ENCODE results near the gene RTN1.

RTN1 gene

DNA sequence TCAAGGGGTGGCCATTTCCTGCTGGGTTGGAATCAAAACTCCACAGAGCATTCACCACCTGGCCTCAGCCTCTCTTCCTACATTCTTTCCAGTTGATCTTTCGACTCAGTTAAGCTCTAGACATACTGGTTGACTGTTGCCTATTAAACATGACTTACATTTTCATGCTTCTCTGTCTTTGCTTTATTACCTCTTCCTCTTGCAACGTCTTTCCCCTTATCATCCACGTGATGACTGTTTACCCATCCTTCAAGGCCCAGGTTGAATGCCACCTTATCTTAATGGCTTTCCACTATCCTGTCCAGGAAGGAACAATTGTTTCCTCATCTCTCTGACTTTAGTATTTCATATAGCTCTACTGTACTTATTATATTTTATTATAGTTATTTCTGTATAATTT lies 269.5 kb downstream of the RTN1 start:
- DNase-seq, result no peak

GRCh38 chr14:59600211-59600945 lies 270.2 kb downstream of the RTN1 start:
- no peak for DNase-seq

DNA sequence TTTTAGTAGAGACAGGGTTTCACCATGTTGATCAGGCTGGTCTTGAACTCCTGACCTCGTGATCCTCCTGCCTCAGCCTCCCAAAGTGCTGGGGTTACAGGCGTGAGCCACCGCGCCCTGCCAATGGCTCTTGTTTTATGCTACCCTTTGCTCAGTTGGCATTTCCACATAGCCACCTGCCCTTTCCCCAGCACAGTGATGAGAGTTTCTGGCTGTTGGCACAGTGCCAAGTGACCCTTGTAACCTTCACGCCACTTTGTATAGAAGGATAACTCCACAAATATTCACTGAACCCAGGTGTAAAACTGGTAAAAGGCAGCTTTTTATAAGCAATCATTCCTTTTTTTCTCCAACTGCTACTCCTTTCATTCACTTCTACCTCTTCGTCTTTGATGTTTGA lies 275.5 kb downstream of the RTN1 start:
- DNase-seq, result no peak

GRCh38 chr14:59591641-59592370 lies 278.8 kb downstream of the RTN1 start:
- DNase-seq, result no peak

GRCh38 chr14:59588101-59588500 lies 282.5 kb downstream of the RTN1 start:
- no peak for DNase-seq

DNA sequence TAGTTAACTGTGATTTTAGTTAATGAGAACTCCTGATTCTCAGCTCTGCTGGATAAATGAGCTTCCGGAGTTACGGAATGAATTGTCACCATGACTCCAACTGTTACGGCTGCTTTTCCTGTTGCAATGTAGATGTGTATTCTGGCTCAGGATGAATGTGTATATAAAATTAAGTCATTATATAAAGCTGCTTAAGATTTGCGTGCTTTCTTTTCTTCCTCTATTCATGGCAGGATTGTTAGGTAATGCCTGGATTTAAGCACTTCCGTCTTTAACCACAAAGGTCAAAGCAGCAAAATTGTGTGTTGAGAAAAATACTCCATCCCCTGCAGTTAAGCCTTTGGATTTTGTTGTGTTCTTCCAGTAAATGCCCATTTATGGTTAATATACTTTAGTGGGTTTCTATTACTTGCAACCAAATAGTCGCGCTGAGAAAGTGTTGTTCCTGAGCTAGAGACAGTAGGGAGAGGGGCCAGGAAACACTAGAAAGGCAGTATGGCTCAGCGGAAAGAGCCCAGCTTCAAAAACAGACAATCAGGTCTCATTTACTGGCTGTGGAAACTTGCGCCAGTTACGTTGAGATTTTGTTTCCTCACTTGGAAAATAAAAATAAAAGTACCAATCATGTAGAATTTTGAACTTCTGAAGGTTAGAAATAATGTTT lies 284.6 kb downstream of the RTN1 start:
- no peak for DNase-seq

GRCh38 chr14:59583755-59584154 lies 286.8 kb downstream of the RTN1 start:
- DNase-seq, result no peak

DNA sequence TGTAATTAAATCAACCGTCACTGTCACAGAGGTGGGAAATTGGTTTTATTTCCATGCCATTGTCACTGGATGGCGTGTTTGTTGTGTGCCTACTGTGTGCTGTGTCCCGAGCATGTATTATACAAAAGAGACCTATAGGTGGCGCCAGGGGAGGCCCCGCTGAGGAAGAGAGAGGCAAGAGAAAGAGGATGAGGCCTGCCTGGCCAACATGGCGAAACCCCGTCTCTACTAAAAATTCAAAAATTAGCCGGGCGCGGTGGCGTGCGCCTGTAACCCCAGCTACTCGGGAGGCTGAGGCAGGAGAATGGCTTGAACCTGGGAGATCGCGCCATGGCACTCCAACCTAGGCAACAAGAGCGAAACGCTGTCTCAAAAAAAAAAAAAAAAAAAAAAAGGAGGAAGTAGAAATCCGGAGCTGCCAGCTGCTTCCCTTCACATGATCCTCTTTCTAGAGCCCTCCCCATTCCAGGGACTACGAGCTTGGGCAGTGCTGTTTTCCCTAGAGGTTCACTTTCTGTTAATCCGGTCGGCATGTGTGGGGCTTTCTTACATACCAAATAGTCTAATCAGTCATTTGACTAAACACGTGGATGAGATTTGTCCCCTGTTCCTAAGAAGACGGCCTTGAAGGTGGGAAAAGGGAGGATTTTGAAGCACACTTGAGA lies 287.6 kb downstream of the RTN1 start:
- DNase-seq, result no peak

- no peak for DNase-seq
These were observed 288.4 kb downstream of the RTN1 start for GRCh38 chr14:59582161-59582560.

DNA sequence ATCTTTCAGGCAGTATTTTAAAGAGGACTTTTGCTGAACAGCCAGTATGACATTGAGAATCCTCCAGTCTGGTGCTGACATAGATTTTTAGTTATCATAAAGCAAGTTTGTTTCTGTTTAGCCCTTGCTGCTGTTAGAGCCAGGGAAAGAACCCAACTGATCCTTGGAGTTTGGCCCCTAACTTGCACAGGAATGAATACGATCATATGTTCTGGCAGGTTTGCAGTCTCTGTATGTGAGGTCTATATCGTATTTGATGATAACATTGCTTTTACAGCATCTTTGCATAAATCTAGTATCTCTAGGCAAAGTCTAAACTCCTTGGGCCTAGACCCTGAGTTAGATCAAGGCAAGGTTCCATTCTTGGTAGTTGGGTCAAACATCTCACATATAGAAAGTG lies 289.7 kb downstream of the RTN1 start:
- no peak for DNase-seq

- DNase-seq, result peak; percentile 64
These were observed 294.0 kb downstream of the RTN1 start, which contains the start of gene CCDC175 for GRCh38 chr14:59576332-59577294. Gene CCDC175, minus strand, starts transcription at chr14:59576812. Its CDS starts 37 bp downstream, at chr14:59576775.

GRCh38 chr14:59570122-59570521 lies 300.5 kb downstream of the RTN1 start:
- no peak for DNase-seq

- no peak for DNase-seq
These were observed 303.9 kb downstream of the RTN1 start for GRCh38 chr14:59566725-59567124.

GRCh38 chr14:59566296-59566695 lies 304.3 kb downstream of the RTN1 start:
- DNase-seq, result no peak

DNA sequence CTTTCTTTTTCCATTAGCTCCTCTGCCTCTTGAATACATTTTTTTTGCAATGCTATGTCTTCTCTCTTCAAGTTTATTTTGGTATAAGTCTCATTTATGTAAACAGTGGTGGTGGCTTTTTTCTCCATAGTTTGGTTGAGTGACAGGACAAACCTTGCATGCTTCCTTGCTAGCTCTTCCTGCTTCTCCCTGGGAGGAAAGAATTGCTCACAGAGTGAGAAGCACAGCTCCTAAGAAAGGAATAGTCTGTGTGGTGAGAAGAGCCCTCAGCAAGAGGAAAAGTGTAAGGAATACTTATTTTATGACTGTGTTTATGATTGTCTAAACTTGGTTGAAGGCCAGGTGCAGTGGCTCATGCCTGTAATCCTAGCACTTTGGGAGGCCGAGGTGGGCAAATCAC lies 305.5 kb downstream of the RTN1 start:
- DNase-seq, result no peak

DNA sequence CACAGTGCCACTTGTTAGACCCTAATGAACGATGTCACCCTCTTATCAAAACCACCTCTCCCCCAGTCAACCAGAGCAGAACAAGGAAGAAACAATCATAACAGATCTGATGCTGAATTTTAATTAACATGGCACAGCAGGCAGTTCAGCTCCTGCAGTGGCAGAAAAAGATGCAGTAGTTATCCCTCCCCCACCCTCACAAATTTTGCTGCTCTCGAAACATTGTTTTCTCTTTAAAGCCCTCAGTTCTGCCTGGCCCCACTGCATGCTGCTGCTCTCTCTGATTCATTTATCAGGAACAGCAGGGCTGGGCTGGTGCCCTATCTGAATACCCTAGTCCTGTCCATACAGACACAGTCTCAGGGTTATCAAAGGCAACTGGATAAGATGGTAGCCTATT lies 306.2 kb downstream of the RTN1 start:
- no peak for DNase-seq

GRCh38 chr14:59547310-59547709 lies 323.3 kb downstream of the RTN1 start:
- no peak for DNase-seq

Data from SHP77 treated with DMSO at 0.1 percent for 48 hours (cell line).